HG03457 (cell line): ENCODE measurements around the gene HNRNPDL.
"Not testable (repeated sequence)": the region's sequence is repeated elsewhere in the genome, so short reads cannot be mapped to it uniquely, and the experiment has no call there.

Experiments
- ATAC-seq: cut with Tn5 transposase; IDR thresholded peaks from one replicate; pipeline ENCODE4 v1.9.1; 2021; ENCODE audit warnings: moderate number of reproducible peaks; ENCODE audit not compliant: unreplicated experiment

The HNRNPDL gene

GRCh38 chr4:82390061-82390460 lies 40.2 kb downstream of the HNRNPDL start:
- not testable (repeated sequence) for ATAC-seq

- ATAC-seq: no peak
Measured at GRCh38 chr4:82388405-82388804, 41.9 kb downstream of the HNRNPDL start.

GRCh38 chr4:82386312-82386711 lies 44.0 kb downstream of the HNRNPDL start:
- ATAC-seq: not testable (repeated sequence)

GRCh38 chr4:82382751-82383150 lies 47.5 kb downstream of the HNRNPDL start:
- no peak for ATAC-seq

- ATAC-seq: no peak
Measured at GRCh38 chr4:82381661-82382296, 48.5 kb downstream of the HNRNPDL start.

- no peak for ATAC-seq
Measured at GRCh38 chr4:82381235-82381634, 49.0 kb downstream of the HNRNPDL start.

GRCh38 chr4:82380831-82381230 lies 49.4 kb downstream of the HNRNPDL start:
- ATAC-seq: no peak

GRCh38 chr4:82380344-82380743 lies 49.9 kb downstream of the HNRNPDL start:
- no peak for ATAC-seq

GRCh38 chr4:82376109-82376508 lies 54.2 kb downstream of the HNRNPDL start:
- ATAC-seq: no peak

- peak; percentile 95 for ATAC-seq
Measured at GRCh38 chr4:82373816-82374625, 56.2 kb downstream of the HNRNPDL start, which contains the start of gene HNRNPD. HNRNPD (minus strand) TSS chr4:82373991; CDS start chr4:82373678, 313 bp downstream.

- peak; percentile 10 for ATAC-seq
Measured at GRCh38 chr4:82373486-82373815, 56.8 kb downstream of the HNRNPDL start.
